ENCODE results near the gene CKAP4. TPM values are rescaled to one million over a fixed set of nuclear protein-coding genes. Genes with fewer than 3 reads are reported as not detected.

CKAP4 gene
- total RNA-seq, 2 experiments from 2014 or later = 23.4 to 23.7 TPM

- no peaks in the 10 kb centered on the region for H3K4me1 Mint-ChIP-seq
- no peaks in the 10 kb centered on the region for H3K36me3 Mint-ChIP-seq
- no peak for DNase-seq
- peaks cover 7% of the 10 kb centered on the region for H3K9me3 Mint-ChIP-seq
- H3K27ac Mint-ChIP-seq = no peak overlapping the region
- H3K4me3 Mint-ChIP-seq = no peak overlapping the region
- peaks cover 22% of the 10 kb centered on the region for H3K27me3 Mint-ChIP-seq
These were observed 35.8 kb downstream of the CKAP4 start for GRCh38 chr12:106211973-106212372.

GRCh38 chr12:106205208-106206069, 42.4 kb downstream of the CKAP4 start:
- Mint-ChIP-seq H3K4me3 (no peak overlapping the region), H3K9me3 (peaks cover 9% of the 10 kb centered on the region), H3K27ac (no peak overlapping the region), H3K4me1 (no peaks in the 10 kb centered on the region), H3K27me3 (no peaks in the 10 kb centered on the region), H3K36me3 (no peaks in the 10 kb centered on the region)
- DNase-seq = no peak

- Mint-ChIP-seq H3K27ac (no peak overlapping the region), H3K36me3 (no peaks in the 10 kb centered on the region), H3K27me3 (no peaks in the 10 kb centered on the region), H3K4me1 (no peaks in the 10 kb centered on the region), H3K4me3 (no peak overlapping the region), H3K9me3 (peaks cover 9% of the 10 kb centered on the region)
- no peak for DNase-seq
These were observed 43.5 kb downstream of the CKAP4 start for GRCh38 chr12:106204312-106204711.

- DNase-seq = no peak
- no peaks in the 10 kb centered on the region for H3K36me3 Mint-ChIP-seq
- no peak overlapping the region for H3K27ac Mint-ChIP-seq
- no peak overlapping the region for H3K4me3 Mint-ChIP-seq
- no peaks in the 10 kb centered on the region for H3K9me3 Mint-ChIP-seq
- H3K4me1 Mint-ChIP-seq = no peaks in the 10 kb centered on the region
- peaks cover 4% of the 10 kb centered on the region for H3K27me3 Mint-ChIP-seq
These were observed 49.8 kb downstream of the CKAP4 start for GRCh38 chr12:106197906-106198623.

- Mint-ChIP-seq H3K27me3 (peaks cover 4% of the 10 kb centered on the region), H3K27ac (no peak overlapping the region), H3K4me1 (no peaks in the 10 kb centered on the region), H3K9me3 (no peaks in the 10 kb centered on the region), H3K4me3 (no peak overlapping the region), H3K36me3 (no peaks in the 10 kb centered on the region)
- DNase-seq = no peak
These were observed 52.2 kb downstream of the CKAP4 start for GRCh38 chr12:106195621-106196027.

- Mint-ChIP-seq H3K4me1 (no peaks in the 10 kb centered on the region), H3K36me3 (no peaks in the 10 kb centered on the region), H3K9me3 (no peaks in the 10 kb centered on the region), H3K27ac (no peak overlapping the region), H3K27me3 (peaks cover 4% of the 10 kb centered on the region), H3K4me3 (no peak overlapping the region)
- no peak for DNase-seq
These were observed 53.5 kb downstream of the CKAP4 start for GRCh38 chr12:106194351-106194750.

GRCh38 chr12:106193394-106194215, 54.2 kb downstream of the CKAP4 start:
- Mint-ChIP-seq H3K4me3 (no peak overlapping the region), H3K27me3 (peaks cover 4% of the 10 kb centered on the region)
- no peak for DNase-seq

GRCh38 chr12:106192659-106193393, 55.0 kb downstream of the CKAP4 start:
- Mint-ChIP-seq H3K36me3 (no peaks in the 10 kb centered on the region), H3K27me3 (peaks cover 3% of the 10 kb centered on the region), H3K4me1 (no peaks in the 10 kb centered on the region), H3K4me3 (no peak overlapping the region), H3K27ac (no peak overlapping the region), H3K9me3 (no peaks in the 10 kb centered on the region)
- no peak for DNase-seq

More at GRCh38 chr12:106193394-106194215, 54.2 kb downstream of the CKAP4 start:
- no peaks in the 10 kb centered on the region for H3K4me1 Mint-ChIP-seq
- H3K36me3 Mint-ChIP-seq = no peaks in the 10 kb centered on the region
- H3K27ac Mint-ChIP-seq = no peak overlapping the region
- no peaks in the 10 kb centered on the region for H3K9me3 Mint-ChIP-seq

- H3K36me3 Mint-ChIP-seq = no peaks in the 10 kb centered on the region
- no peaks in the 10 kb centered on the region for H3K4me1 Mint-ChIP-seq
- no peak overlapping the region for H3K4me3 Mint-ChIP-seq
- H3K9me3 Mint-ChIP-seq = no peaks in the 10 kb centered on the region
- peaks cover 15% of the 10 kb centered on the region for H3K27me3 Mint-ChIP-seq
- H3K27ac Mint-ChIP-seq = no peak overlapping the region
- no peak for DNase-seq
These were observed 57.2 kb downstream of the CKAP4 start for GRCh38 chr12:106190581-106190980.

GRCh38 chr12:106189341-106189740, 58.5 kb downstream of the CKAP4 start:
- Mint-ChIP-seq H3K36me3 (no peaks in the 10 kb centered on the region), H3K4me3 (no peak overlapping the region)

GRCh38 chr12:106188256-106188655, 59.6 kb downstream of the CKAP4 start:
- H3K27me3 Mint-ChIP-seq = peaks cover 17% of the 10 kb centered on the region
- H3K4me3 Mint-ChIP-seq = no peak overlapping the region
- no peak for DNase-seq
- no peaks in the 10 kb centered on the region for H3K9me3 Mint-ChIP-seq
- no peaks in the 10 kb centered on the region for H3K36me3 Mint-ChIP-seq
- no peaks in the 10 kb centered on the region for H3K4me1 Mint-ChIP-seq
- no peak overlapping the region for H3K27ac Mint-ChIP-seq

More at GRCh38 chr12:106189341-106189740, 58.5 kb downstream of the CKAP4 start:
- Mint-ChIP-seq H3K9me3 (no peaks in the 10 kb centered on the region), H3K27me3 (peaks cover 17% of the 10 kb centered on the region), H3K27ac (no peak overlapping the region), H3K4me1 (no peaks in the 10 kb centered on the region)
- DNase-seq = no peak

Other genes starting within 250 kb of the CKAP4 start
- not detected for gene NUAK1, start 109.1 kb downstream of the CKAP4 start, total RNA-seq
- gene TCP11L2, start 54.7 kb upstream of the CKAP4 start, total RNA-seq = 1 to 10 TPM; 7.3 to 7.7 TPM
- 10 to 100 TPM; 13.7 to 14.2 TPM for gene POLR3B, start 109.7 kb upstream of the CKAP4 start, total RNA-seq

Data from activated naive CD8-positive, alpha-beta T cell treated with anti-CD3 and anti-CD28 coated beads for 36 hours (primary cell).